ENCODE measurements around the gene VAV3. TPM values are rescaled to one million over a fixed set of nuclear protein-coding genes. Genes with fewer than 3 reads are reported as not detected.

Gene VAV3
- total and polyA plus RNA-seq, 12 donors: 0.72 to 3.4 (median 1.9) TPM

DNA sequence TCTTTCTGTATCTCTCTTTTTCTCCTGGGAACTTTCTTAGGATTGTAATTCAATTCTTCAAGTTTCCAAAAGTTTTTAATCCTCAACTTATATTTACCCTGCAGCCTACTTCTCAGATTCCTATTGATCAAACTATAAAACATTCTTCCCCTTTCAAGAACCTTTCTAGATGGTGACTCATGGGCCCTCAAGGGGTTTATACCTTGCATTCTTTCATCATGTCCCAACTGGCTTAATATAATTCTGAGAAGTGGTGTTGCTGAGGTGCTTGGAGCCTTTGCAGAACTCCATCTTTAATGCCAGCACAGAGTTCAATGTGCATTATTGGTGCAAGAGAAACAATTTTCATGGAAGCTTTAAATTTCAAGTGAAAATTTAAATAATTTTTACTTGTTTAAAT is 273.4 kb downstream of the VAV3 start:
- no peaks in the 10 kb centered on the region for H3K36me3 ChIP-seq
- no peaks in the 10 kb centered on the region for H3K4me1 ChIP-seq
- no peaks in the 10 kb centered on the region for H3K9me3 ChIP-seq
- TF ChIP-seq, protein P1, sequence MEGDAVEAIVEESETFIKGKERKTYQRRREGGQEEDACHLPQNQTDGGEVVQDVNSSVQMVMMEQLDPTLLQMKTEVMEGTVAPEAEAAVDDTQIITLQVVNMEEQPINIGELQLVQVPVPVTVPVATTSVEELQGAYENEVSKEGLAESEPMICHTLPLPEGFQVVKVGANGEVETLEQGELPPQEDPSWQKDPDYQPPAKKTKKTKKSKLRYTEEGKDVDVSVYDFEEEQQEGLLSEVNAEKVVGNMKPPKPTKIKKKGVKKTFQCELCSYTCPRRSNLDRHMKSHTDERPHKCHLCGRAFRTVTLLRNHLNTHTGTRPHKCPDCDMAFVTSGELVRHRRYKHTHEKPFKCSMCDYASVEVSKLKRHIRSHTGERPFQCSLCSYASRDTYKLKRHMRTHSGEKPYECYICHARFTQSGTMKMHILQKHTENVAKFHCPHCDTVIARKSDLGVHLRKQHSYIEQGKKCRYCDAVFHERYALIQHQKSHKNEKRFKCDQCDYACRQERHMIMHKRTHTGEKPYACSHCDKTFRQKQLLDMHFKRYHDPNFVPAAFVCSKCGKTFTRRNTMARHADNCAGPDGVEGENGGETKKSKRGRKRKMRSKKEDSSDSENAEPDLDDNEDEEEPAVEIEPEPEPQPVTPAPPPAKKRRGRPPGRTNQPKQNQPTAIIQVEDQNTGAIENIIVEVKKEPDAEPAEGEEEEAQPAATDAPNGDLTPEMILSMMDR (IDR thresholded peaks at IDR 0.05): no peak
- intact Hi-C loops (cut with DNase I): no loop called here
- DNase-seq (no peak), ATAC-seq (no peak)
- H3K27ac ChIP-seq: no peak overlapping the region
- no peak overlapping the region for H3K4me3 ChIP-seq
- no peaks in the 10 kb centered on the region for H3K27me3 ChIP-seq

GRCh38 chr1:107690491-107690890 is 274.5 kb downstream of the VAV3 start:
- Histone ChIP-seq H3K4me3 (no peak overlapping the region), H3K36me3 (no peaks in the 10 kb centered on the region), H3K9me3 (no peaks in the 10 kb centered on the region), H3K4me1 (no peaks in the 10 kb centered on the region), H3K27me3 (no peaks in the 10 kb centered on the region), H3K27ac (no peak overlapping the region)
- WGBS, 2 donors: 87 to 90% methylated on average over 2 of the region's 2 CpGs
- ATAC-seq: no peak
- no peak for DNase-seq
- intact Hi-C loops (cut with DNase I): no loop called here
- TF ChIP-seq, protein P1 (IDR thresholded peaks at IDR 0.05): no peak

GRCh38 chr1:107689733-107690132 is 275.2 kb downstream of the VAV3 start:
- H3K27ac ChIP-seq: no peak overlapping the region
- TF ChIP-seq, protein P1 (IDR thresholded peaks at IDR 0.05): no peak
- 88 to 92% methylated on average over 4 of the region's 4 CpGs for WGBS, 2 donors
- intact Hi-C loops (cut with DNase I): no loop called here
- H3K36me3 ChIP-seq: no peaks in the 10 kb centered on the region
- no peak overlapping the region for H3K4me3 ChIP-seq
- no peaks in the 10 kb centered on the region for H3K4me1 ChIP-seq
- ATAC-seq (no peak), DNase-seq (no peak)
- no peaks in the 10 kb centered on the region for H3K27me3 ChIP-seq
- no peaks in the 10 kb centered on the region for H3K9me3 ChIP-seq

GRCh38 chr1:107689159-107689558 is 275.8 kb downstream of the VAV3 start:
- TF ChIP-seq, protein P1 (IDR thresholded peaks at IDR 0.05): no peak
- intact Hi-C loops (cut with DNase I): no loop called here
- WGBS, 2 donors: 40 to 72% methylated on average over 1 of the region's 1 CpG
- Histone ChIP-seq H3K27me3 (no peaks in the 10 kb centered on the region), H3K9me3 (no peaks in the 10 kb centered on the region), H3K4me3 (no peak overlapping the region), H3K27ac (no peak overlapping the region), H3K36me3 (no peaks in the 10 kb centered on the region), H3K4me1 (no peaks in the 10 kb centered on the region)
- DNase-seq (no peak), ATAC-seq (no peak)
